K562 (cell line): ENCODE data around the gene DYRK4. TPM values are rescaled to one million over a fixed set of nuclear protein-coding genes. Genes with fewer than 3 reads are reported as not detected.

Experiments
- ATAC-seq: fragments of 200-7000 bp; cut with Tn5 transposase; 3 replicates; pipeline ENCODE4 v1.9.1; 2020; ENCODE audit warnings: moderate library complexity
- BruUV-seq: library from RNA; stranded (reverse); fragments of 400-500 nt; replicated peaks from 2 replicates; lab custom pipeline; 2021; lab: Mats Ljungman, UMichigan
- CTCF ChIA-PET: fragments of 300-600 bp; formaldehyde crosslinking; extraction: SDS; loops from one replicate; lab custom pipeline; 2021; ENCODE audit warnings: low intra/inter-chr PET ratio; lab: Yijun Ruan, JAX
- POLR2A ChIA-PET: fragments of 300-600, 350-650 bp; sonication (Branson Sonifier 250); formaldehyde crosslinking; extraction: SDS; loops from one replicate; lab custom pipeline; 2021; ENCODE audit warnings: antibody characterized with exemption, inconsistent platforms; lab: Yijun Ruan, JAX
- DNase-seq, 4 experiments: peaks; one replicate each; pipeline versions ENCODE4 v3.0.0 to v3.0.0-alpha.2; 2011 to 2018; ENCODE audit warnings: low spot score in 3 of 4, mixed read lengths in 3 of 4; ENCODE audit errors: extremely low read depth in 1 of 4
- FAIRE-seq: peaks from 2 replicates; lab custom pipeline; 2011; peaks lifted over from hg19 to GRCh38; lab: Jason Lieb, UNC
- H2AFZ ChIP-seq: 2 replicates; pipeline ENCODE4 v1.6.0; 2011; ENCODE audit warnings: low read depth, low read length, control low read depth, inconsistent platforms
- H3K27ac ChIP-seq: fragments of 200-600 bp; 3 replicates; pipeline ENCODE4 v1.8.0; 2011; ENCODE audit warnings: low read depth, mild to moderate bottlenecking, control low read depth, inconsistent platforms, low read length, moderate library complexity, mixed read lengths; ENCODE audit errors: extremely low read depth
- H3K27me3 ChIP-seq, 2 experiments: fragments of 300-600 bp in 1 of 2; 2 replicates in 1 of 2; 3 replicates in 1 of 2; pipeline versions ENCODE4 v1.6.0 to v1.8.0; 2011; ENCODE audit warnings: inconsistent platforms in 2 of 2, low read length in 2 of 2, mild to moderate bottlenecking in 1 of 2, mixed read lengths in 1 of 2, moderate library complexity in 1 of 2; ENCODE audit not compliant: control insufficient read depth in 2 of 2, insufficient read depth in 2 of 2
- H3K36me3 ChIP-seq: fragments of 300-600 bp; 3 replicates; pipeline ENCODE4 v1.8.0; 2011; ENCODE audit warnings: mild to moderate bottlenecking, low read length, inconsistent platforms; ENCODE audit not compliant: control insufficient read depth, insufficient read depth
- H3K4me1 ChIP-seq, 2 experiments: fragments of 200-600 bp in 1 of 2; replicated peaks in 1 of 2; 2 replicates in 1 of 2; 3 replicates in 1 of 2; pipeline versions ENCODE4 v1.5.1 to v1.8.0; 2011; ENCODE audit warnings: inconsistent platforms in 2 of 2, low read length in 2 of 2, mild to moderate bottlenecking in 1 of 2, mixed read lengths in 1 of 2, moderate library complexity in 1 of 2; ENCODE audit not compliant: control insufficient read depth in 2 of 2, insufficient read depth in 2 of 2
- H3K4me2 ChIP-seq: 2 replicates; pipeline ENCODE4 v1.6.1; 2011; ENCODE audit warnings: low read length, control low read depth, inconsistent platforms, mixed read lengths; ENCODE audit not compliant: insufficient read depth
- H3K4me3 ChIP-seq: fragments of 200-600 bp; sonication (generic), shearing (Covaris generic); 2 replicates; pipeline ENCODE4 v1.5.1; 2016; ENCODE audit warnings: control low read depth, inconsistent platforms
- H3K79me2 ChIP-seq: fragments of 200-600 bp; 3 replicates; pipeline ENCODE4 v1.8.0; 2011; ENCODE audit warnings: low read length, inconsistent platforms; ENCODE audit not compliant: control insufficient read depth, insufficient read depth
- H3K9ac ChIP-seq, 2 experiments: 2 replicates each; pipeline versions ENCODE4 v1.6.0 to v1.6.1; 2011; ENCODE audit warnings: low read depth in 2 of 2, low read length in 2 of 2, control low read depth in 1 of 2, inconsistent platforms in 1 of 2, mild to moderate bottlenecking in 1 of 2, mixed read lengths in 1 of 2; ENCODE audit not compliant: insufficient read depth in 1 of 2
- H3K9me1 ChIP-seq: one replicate; pipeline ENCODE4 v1.6.0; 2011; ENCODE audit warnings: inconsistent platforms, mild to moderate bottlenecking, low read length, moderate library complexity; ENCODE audit not compliant: control insufficient read depth, insufficient read depth
- H3K9me3 ChIP-seq: replicated peaks from 2 replicates; pipeline ENCODE4 v1.5.1; 2011; ENCODE audit warnings: low read depth, low read length, inconsistent platforms; ENCODE audit not compliant: control insufficient read depth, insufficient read depth
- H4K20me1 ChIP-seq: replicated peaks from 2 replicates; pipeline ENCODE4 v1.6.1; 2011; ENCODE audit warnings: low read length, inconsistent platforms, mixed read lengths; ENCODE audit not compliant: control insufficient read depth, insufficient read depth
- ARNT ChIP-seq, 2 experiments: fragments of 450-650 bp; IDR thresholded peaks; 2 replicates each; pipeline ENCODE4 v1.6.1; 2016; ENCODE audit warnings: mild to moderate bottlenecking in 1 of 2
- ATF1 ChIP-seq, 2 experiments: fragments of 450-650 bp in 1 of 2; IDR thresholded peaks; 2 replicates each; pipeline ENCODE4 v1.6.1; 2016; ENCODE audit warnings: missing compliant biosample characterization in 1 of 2, missing genetic modification characterization in 1 of 2
- ATF3 ChIP-seq, 2 experiments: fragments of 450-650 bp in 1 of 2; sonication (generic) in 1 of 2; formaldehyde crosslinking in 1 of 2; IDR thresholded peaks in 1 of 2; conservative IDR thresholded peaks in 1 of 2; 2 replicates each; pipeline versions ENCODE4 v1.6.1 to v1.8.1; 2016 to 2023; ENCODE audit warnings: mild to moderate bottlenecking in 2 of 2, moderate library complexity in 2 of 2, inconsistent platforms in 1 of 2, missing genetic modification reagents in 1 of 2
- BMI1 ChIP-seq: fragments of 150-350 bp; IDR thresholded peaks from 2 replicates; pipeline ENCODE4 v1.6.1; 2014; ENCODE audit warnings: low read length
- BRF1 ChIP-seq: IDR thresholded peaks from 3 replicates; pipeline ENCODE4 v1.6.1; 2011; ENCODE audit warnings: borderline replicate concordance, mild to moderate bottlenecking; ENCODE audit not compliant: insufficient read length; ENCODE audit errors: extremely low read depth
- DMBX1 ChIP-seq: fragments of 250-450 bp; sonication (Bioruptor Pico); IDR thresholded peaks from 2 replicates; pipeline ENCODE4 v1.8.0; 2022; ENCODE audit warnings: inconsistent platforms, mild to moderate bottlenecking, moderate library complexity, borderline replicate concordance
- EHMT2 ChIP-seq: fragments of 450-650 bp; IDR thresholded peaks from 2 replicates; pipeline ENCODE4 v1.6.1; 2018; ENCODE audit warnings: antibody characterized with exemption
- IFI16 ChIP-seq: fragments of 250-450 bp; sonication (Bioruptor Pico); IDR thresholded peaks from 2 replicates; pipeline ENCODE4 v2.1.2; 2022; ENCODE audit warnings: mild to moderate bottlenecking, inconsistent platforms
- KAT7 ChIP-seq: sonication (generic); formaldehyde crosslinking; IDR thresholded peaks from 2 replicates; pipeline ENCODE4 v1.8.0; 2022; ENCODE audit warnings: missing genetic modification reagents, mild to moderate bottlenecking, borderline replicate concordance
- KDM5B ChIP-seq: fragments of 200-600 bp; sonication (generic); IDR thresholded peaks from 2 replicates; pipeline ENCODE4 v1.6.1; 2012; ENCODE audit warnings: low read depth, mild to moderate bottlenecking, moderate library complexity, low read length, control low read depth, inconsistent platforms; ENCODE audit not compliant: insufficient replicate concordance
- LARP7 ChIP-seq: fragments of 450-650 bp; IDR thresholded peaks from 2 replicates; pipeline ENCODE4 v1.6.1; 2016
- NR4A1 ChIP-seq, 2 experiments: fragments of 250-450 bp in 1 of 2; fragments of 450-650 bp in 1 of 2; sonication (Bioruptor Pico) in 1 of 2; IDR thresholded peaks; 2 replicates each; pipeline versions ENCODE4 v1.4.0 to v1.6.1; 2016 to 2020; ENCODE audit warnings: mild to moderate bottlenecking in 2 of 2, missing compliant biosample characterization in 1 of 2, missing genetic modification characterization in 1 of 2, moderate library complexity in 1 of 2
- ZBTB1 ChIP-seq: sonication (generic); formaldehyde crosslinking; IDR thresholded peaks from 2 replicates; pipeline ENCODE4 v1.8.1; 2023; ENCODE audit warnings: missing genetic modification reagents, low read depth, mild to moderate bottlenecking, borderline replicate concordance
- ZBTB7A ChIP-seq: IDR thresholded peaks from 2 replicates; pipeline ENCODE4 v1.6.1; 2011; ENCODE audit warnings: low read depth, mild to moderate bottlenecking, low read length, moderate library complexity, borderline replicate concordance; ENCODE audit not compliant: control insufficient read depth
- ZC3H8 ChIP-seq: fragments of 450-650 bp; IDR thresholded peaks from 2 replicates; pipeline ENCODE4 v1.6.1; 2017
- ZNF766 ChIP-seq: fragments of 200-800 bp; sonication (Bioruptor generic); conservative IDR thresholded peaks from 2 replicates; pipeline ENCODE4 v1.6.1; 2016; ENCODE audit warnings: missing genetic modification characterization, missing compliant biosample characterization
- ZSCAN32 ChIP-seq: fragments of 450-650 bp; formaldehyde crosslinking; IDR thresholded peaks from 2 replicates; pipeline ENCODE4 v1.4.0; 2020; ENCODE audit warnings: mild to moderate bottlenecking, moderate library complexity
- WGBS: fragments of 100-300 bp; shearing (Covaris generic); methylation state at CpG from one replicate; pipeline ENCODE4 v1.1.6; 2016; ENCODE audit warnings: low coverage, mixed read lengths; ENCODE audit not compliant: insufficient coverage; ENCODE audit errors: missing lambda C conversion rate; 5-methylcytosine and 5-hydroxymethylcytosine counted together
- in situ Hi-C: fragments of 300-500 bp; cut with MboI; formaldehyde crosslinking; loops from 4 replicates; pipeline ENCODE4 v1.15.0; 2018; ENCODE audit warnings: inconsistent platforms, mixed read lengths
- intact Hi-C: fragments of 100-400 bp; cut with micrococcal nuclease; formaldehyde crosslinking; loops from 2 replicates; pipeline ENCODE4 v1.14.2; 2022
- polyA plus RNA-seq, 8 experiments: library from polyadenylated mRNA; depleted of rRNA in 4 of 8; stranded (reverse) in 5 of 8; unstranded in 3 of 8; fragments of >200 nt; fragmentation: Nextera tagmentation in 2 of 8; fragmentation: Illumina TruSeq in 1 of 8; extraction: Ambion mirVana in 2 of 8; extraction: Trizol in 1 of 8; gene quantifications; 2 replicates each; pipeline versions ENCODE4 v1.2.1 to v1.2.3, GENCODE V29; 2011 to 2014; ENCODE audit warnings: inconsistent platforms in 1 of 8, missing spikeins in 1 of 8
- total RNA-seq, 7 experiments: library from RNA; depleted of rRNA in 6 of 7; stranded (reverse); fragments of >200 nt in 6 of 7; fragmentation: Illumina TruSeq in 2 of 7; extraction: Trizol in 2 of 7; gene quantifications; 2 replicates each; pipeline versions ENCODE4 v1.2.1 to v1.2.3, GENCODE V29; 2011 to 2021; ENCODE audit warnings: low replicate concordance in 1 of 7
- TF ChIP-seq, protein P1 (sequence below), 2 experiments: fragments of 250-450 bp in 1 of 2; fragments of 450-650 bp in 1 of 2; sonication (Bioruptor Pico) in 1 of 2; IDR thresholded peaks; 2 replicates each; pipeline versions ENCODE4 v1.6.1 to v1.8.0; 2016 to 2021; ENCODE audit warnings: mild to moderate bottlenecking in 2 of 2, moderate library complexity in 2 of 2, missing compliant biosample characterization in 1 of 2, missing genetic modification characterization in 1 of 2
- TF ChIP-seq, protein P2 (sequence below): sonication (generic); formaldehyde crosslinking; IDR thresholded peaks from 2 replicates; pipeline ENCODE4 v1.8.1; 2023; ENCODE audit warnings: mild to moderate bottlenecking, missing genetic modification reagents, moderate library complexity
- TF ChIP-seq, protein P3 (sequence below): fragments of 250-450 bp; sonication (Bioruptor Pico); IDR thresholded peaks from 2 replicates; pipeline ENCODE4 v1.8.0; 2021; ENCODE audit warnings: borderline replicate concordance, mild to moderate bottlenecking, moderate library complexity; ENCODE audit not compliant: poor library complexity, severe bottlenecking

The DYRK4 gene
- total and polyA plus RNA-seq, 9 of the 15 experiments (the other 6 are each of a cell fraction or from before 2014, with no cell fraction given) = 13.4 to 37.4 (median 22.2) TPM

GRCh38 chr12:4626543-4626942, 64.5 kb downstream of the DYRK4 start:
- H4K20me1 ChIP-seq = no peaks in the 10 kb centered on the region
- DNase-seq (no peak), FAIRE-seq (no peak), ATAC-seq (no peak)
- intact Hi-C loops = no loop called here
- no peaks in the 10 kb centered on the region for H3K4me1 ChIP-seq
- no peaks in the 10 kb centered on the region for H3K36me3 ChIP-seq
- ChIA-PET CTCF (no interaction called here), POLR2A (no interaction called here)
- H3K27me3 ChIP-seq = peaks cover 2 to 20% of the 10 kb centered on the region in 2 experiments; a peak in 4 of 5 replicates
- no peak overlapping the region for H3K4me3 ChIP-seq
- no peak overlapping the region for H2AFZ ChIP-seq
- no peaks in the 10 kb centered on the region for H3K9me3 ChIP-seq
- 0% methylated on average over 5 of the region's 5 CpGs for WGBS
- H3K9ac ChIP-seq = no peak overlapping the region
- H3K27ac ChIP-seq = no peak overlapping the region
- H3K79me2 ChIP-seq = no peaks in the 10 kb centered on the region
- TF ChIP-seq NR4A1 (CRISPR knock-in tag; IDR thresholded peaks at IDR 0.05) (no peak), NR4A1 (tag; IDR thresholded peaks at IDR 0.05) (no peak), ZNF766 (CRISPR knock-in tag) (no peak), LARP7 (no peak), ZSCAN32 (CRISPR knock-in tag) (no peak), ATF3 (IDR thresholded peaks at IDR 0.05) (no peak), ATF3 (CRISPR knock-in tag; conservative IDR thresholded peaks at IDR 0.05) (no peak), DMBX1 (CRISPR knock-in tag) (no peak), EHMT2 (no peak), KAT7 (no peak), ARNT (IDR thresholded peaks at IDR 0.05) (no peak), BRF1 (no peak), KDM5B (no peak), ZBTB1 (no peak), ATF1 (CRISPR knock-in tag; IDR thresholded peaks at IDR 0.05) (no peak), ATF1 (tag; IDR thresholded peaks at IDR 0.05) (no peak), BMI1 (no peak), IFI16 (CRISPR knock-in tag) (no peak), ZC3H8 (no peak), ZBTB7A (no peak)
- TF ChIP-seq, protein P1, sequence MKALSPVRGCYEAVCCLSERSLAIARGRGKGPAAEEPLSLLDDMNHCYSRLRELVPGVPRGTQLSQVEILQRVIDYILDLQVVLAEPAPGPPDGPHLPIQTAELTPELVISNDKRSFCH (CRISPR knock-in tag; IDR thresholded peaks at IDR 0.05) = no peak
- TF ChIP-seq, protein P1 (tag; IDR thresholded peaks at IDR 0.05) = no peak
- TF ChIP-seq, protein P2, sequence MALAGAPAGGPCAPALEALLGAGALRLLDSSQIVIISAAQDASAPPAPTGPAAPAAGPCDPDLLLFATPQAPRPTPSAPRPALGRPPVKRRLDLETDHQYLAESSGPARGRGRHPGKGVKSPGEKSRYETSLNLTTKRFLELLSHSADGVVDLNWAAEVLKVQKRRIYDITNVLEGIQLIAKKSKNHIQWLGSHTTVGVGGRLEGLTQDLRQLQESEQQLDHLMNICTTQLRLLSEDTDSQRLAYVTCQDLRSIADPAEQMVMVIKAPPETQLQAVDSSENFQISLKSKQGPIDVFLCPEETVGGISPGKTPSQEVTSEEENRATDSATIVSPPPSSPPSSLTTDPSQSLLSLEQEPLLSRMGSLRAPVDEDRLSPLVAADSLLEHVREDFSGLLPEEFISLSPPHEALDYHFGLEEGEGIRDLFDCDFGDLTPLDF (CRISPR knock-in tag) = no peak
- TF ChIP-seq, protein P3, sequence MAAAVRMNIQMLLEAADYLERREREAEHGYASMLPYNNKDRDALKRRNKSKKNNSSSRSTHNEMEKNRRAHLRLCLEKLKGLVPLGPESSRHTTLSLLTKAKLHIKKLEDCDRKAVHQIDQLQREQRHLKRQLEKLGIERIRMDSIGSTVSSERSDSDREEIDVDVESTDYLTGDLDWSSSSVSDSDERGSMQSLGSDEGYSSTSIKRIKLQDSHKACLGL (CRISPR knock-in tag) = no peak
- no TSS peak for BruUV-seq
- in situ Hi-C loops = no loop called here
- H3K4me2 ChIP-seq = no peak overlapping the region
- no peaks in the 10 kb centered on the region for H3K9me1 ChIP-seq
